ENCODE measurements around the gene CBLN3.

DNA sequence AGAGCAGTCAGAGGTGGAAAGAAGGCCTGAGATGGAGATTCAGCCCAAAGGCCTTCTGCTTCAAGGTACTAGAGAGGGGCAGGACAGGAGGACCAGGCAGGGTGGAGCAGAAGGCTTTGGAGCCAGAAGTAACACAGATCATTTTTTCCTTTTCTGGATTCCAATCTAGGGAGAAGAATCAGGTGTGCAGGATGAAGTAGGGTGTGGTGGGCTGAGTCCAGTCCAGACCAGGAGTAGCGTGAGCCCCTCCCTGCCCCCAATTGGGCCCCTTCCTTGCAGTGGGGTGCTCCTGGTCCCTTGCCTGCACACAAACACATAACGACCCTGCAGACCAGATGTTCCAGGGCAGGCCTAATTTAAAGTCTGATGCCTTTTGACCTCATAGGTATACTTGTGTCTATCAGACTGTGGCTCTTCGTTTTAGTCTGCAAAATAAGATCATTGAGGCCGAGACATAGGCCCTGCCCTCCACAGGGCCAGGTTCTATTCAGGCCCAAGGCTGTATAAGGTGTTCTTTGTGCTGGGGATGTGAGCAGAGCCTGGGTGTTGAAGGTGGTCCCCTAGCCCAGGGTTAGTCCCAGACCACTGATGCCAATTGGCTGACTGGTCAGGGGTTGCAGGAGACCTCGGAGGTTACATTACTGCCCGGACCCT is 31.7 kb downstream of the CBLN3 start:
- TF ChIP-seq, protein P1, sequence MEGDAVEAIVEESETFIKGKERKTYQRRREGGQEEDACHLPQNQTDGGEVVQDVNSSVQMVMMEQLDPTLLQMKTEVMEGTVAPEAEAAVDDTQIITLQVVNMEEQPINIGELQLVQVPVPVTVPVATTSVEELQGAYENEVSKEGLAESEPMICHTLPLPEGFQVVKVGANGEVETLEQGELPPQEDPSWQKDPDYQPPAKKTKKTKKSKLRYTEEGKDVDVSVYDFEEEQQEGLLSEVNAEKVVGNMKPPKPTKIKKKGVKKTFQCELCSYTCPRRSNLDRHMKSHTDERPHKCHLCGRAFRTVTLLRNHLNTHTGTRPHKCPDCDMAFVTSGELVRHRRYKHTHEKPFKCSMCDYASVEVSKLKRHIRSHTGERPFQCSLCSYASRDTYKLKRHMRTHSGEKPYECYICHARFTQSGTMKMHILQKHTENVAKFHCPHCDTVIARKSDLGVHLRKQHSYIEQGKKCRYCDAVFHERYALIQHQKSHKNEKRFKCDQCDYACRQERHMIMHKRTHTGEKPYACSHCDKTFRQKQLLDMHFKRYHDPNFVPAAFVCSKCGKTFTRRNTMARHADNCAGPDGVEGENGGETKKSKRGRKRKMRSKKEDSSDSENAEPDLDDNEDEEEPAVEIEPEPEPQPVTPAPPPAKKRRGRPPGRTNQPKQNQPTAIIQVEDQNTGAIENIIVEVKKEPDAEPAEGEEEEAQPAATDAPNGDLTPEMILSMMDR (IDR thresholded peaks at IDR 0.05): no peak
- no peak for TF ChIP-seq POLR2A (IDR thresholded peaks at IDR 0.05)
